ENCODE measurements around the gene LPCAT2.

- no peak for TF ChIP-seq CTCF (IDR thresholded peaks at IDR 0.05)
- no peak for TF ChIP-seq POLR2A (IDR thresholded peaks at IDR 0.05)
- TF ChIP-seq EP300 (IDR thresholded peaks at IDR 0.05), result no peak
Measured at GRCh38 chr16:55476625-55477533, 32.0 kb upstream of the LPCAT2 start.

Measured in gastroesophageal sphincter (tissue), 3 donors.